HepG2 (cell line): ENCODE measurements around the gene RPS6KB2.

Experiments
- CTCF ChIP-seq: sonication (generic); formaldehyde crosslinking; IDR thresholded peaks from 2 replicates; pipeline ENCODE4 v1.5.0; 2020; ENCODE audit warnings: mild to moderate bottlenecking, missing genetic modification reagents, moderate library complexity
- FOSL1 ChIP-seq: sonication (generic); formaldehyde crosslinking; IDR thresholded peaks from 2 replicates; pipeline ENCODE4 v1.9.0; 2021; ENCODE audit warnings: missing genetic modification reagents, borderline replicate concordance
- FOXP1 ChIP-seq, 2 experiments: fragments of 450-650 bp in 1 of 2; IDR thresholded peaks; 2 replicates each; pipeline ENCODE4 v1.6.1; 2017 to 2018; ENCODE audit warnings: antibody characterized with exemption in 1 of 2
- GABPA ChIP-seq, 2 experiments: IDR thresholded peaks; 2 replicates each; pipeline ENCODE4 v1.6.1; 2011 to 2016; ENCODE audit warnings: low read depth in 2 of 2, low read length in 1 of 2, missing biosample characterization in 1 of 2, missing genetic modification characterization in 1 of 2
- GTF2F1 ChIP-seq: fragments of 150-350 bp; IDR thresholded peaks from 2 replicates; pipeline ENCODE4 v1.6.1; 2014; ENCODE audit warnings: low read length
- MAX ChIP-seq: IDR thresholded peaks from 2 replicates; pipeline ENCODE4 v1.6.1; 2012; ENCODE audit warnings: inconsistent platforms
- NFAT5 ChIP-seq: sonication (generic); formaldehyde crosslinking; IDR thresholded peaks from 2 replicates; pipeline ENCODE4 v1.4.0; 2020; ENCODE audit warnings: missing genetic modification reagents
- PHB2 ChIP-seq: fragments of 450-650 bp; IDR thresholded peaks from 2 replicates; pipeline ENCODE4 v1.6.1; 2018; ENCODE audit not compliant: partially characterized antibody

- TF ChIP-seq MAX (no peak), CTCF (no peak), PHB2 (no peak), FOSL1 (CRISPR knock-in tag) (no peak), NFAT5 (CRISPR knock-in tag) (no peak), GABPA (IDR thresholded peaks at IDR 0.05; ENCODE audit: low read depth, low read length) (no peak), GABPA (CRISPR knock-in tag; IDR thresholded peaks at IDR 0.05; ENCODE audit: low read depth) (no peak), FOXP1 (IDR thresholded peaks at IDR 0.05) (no peak), FOXP1 (CRISPR knock-in tag; IDR thresholded peaks at IDR 0.05) (no peak), GTF2F1 (no peak)
These were observed 23.6 kb upstream of the RPS6KB2 start for GRCh38 chr11:67404515-67405195.
